ENCODE measurements around the gene B3GNT8. TPM values are rescaled to one million over a fixed set of nuclear protein-coding genes. Genes with fewer than 3 reads are reported as not detected.
A peak's percentile ranks its signal among the peaks of the same experiment; 100 is the strongest.

The B3GNT8 gene
- total RNA-seq, 1 donor from 2014 or later, result 4.6 TPM

GRCh38 chr19:41427647-41428480 lies 690 bp upstream of the B3GNT8 start:
- Mint-ChIP-seq H3K9me3 (ENCODE audit: low read depth) (no peaks in the 10 kb centered on the region), H3K4me3 (ENCODE audit: low read depth) (peak overlapping the region; percentile 59), H3K4me1 (ENCODE audit: low read depth) (peaks cover 10% of the 10 kb centered on the region), H3K27me3 (no peaks in the 10 kb centered on the region), H3K36me3 (ENCODE audit: insufficient read depth) (peaks cover 3% of the 10 kb centered on the region), H3K27ac (peak overlapping the region; percentile 37)
- DNase-seq (ENCODE audit: low spot score, unreplicated experiment), result no peak
- TF ChIP-seq CTCF (IDR thresholded peaks at IDR 0.05; ENCODE audit: unreplicated experiment), result no peak

GRCh38 chr19:41426116-41426841 lies 895 bp downstream of the B3GNT8 start:
- Mint-ChIP-seq H3K27ac (no peak overlapping the region), H3K9me3 (ENCODE audit: low read depth) (no peaks in the 10 kb centered on the region), H3K4me3 (ENCODE audit: low read depth) (peak overlapping the region; percentile 85), H3K27me3 (no peaks in the 10 kb centered on the region), H3K4me1 (ENCODE audit: low read depth) (peaks cover 10% of the 10 kb centered on the region), H3K36me3 (ENCODE audit: insufficient read depth) (peaks cover 5% of the 10 kb centered on the region)
- DNase-seq (ENCODE audit: low spot score, unreplicated experiment), result no peak
- TF ChIP-seq CTCF (IDR thresholded peaks at IDR 0.05; ENCODE audit: unreplicated experiment), result no peak

GRCh38 chr19:41425174-41426115 lies 1.7 kb downstream of the B3GNT8 start:
- Mint-ChIP-seq H3K4me3 (ENCODE audit: low read depth) (peak overlapping the region; percentile 40), H3K36me3 (ENCODE audit: insufficient read depth) (peaks cover 5% of the 10 kb centered on the region), H3K4me1 (ENCODE audit: low read depth) (peaks cover 10% of the 10 kb centered on the region), H3K27me3 (no peaks in the 10 kb centered on the region), H3K9me3 (ENCODE audit: low read depth) (no peaks in the 10 kb centered on the region), H3K27ac (no peak overlapping the region)
- no peak for DNase-seq (ENCODE audit: low spot score, unreplicated experiment)
- no peak for TF ChIP-seq CTCF (IDR thresholded peaks at IDR 0.05; ENCODE audit: unreplicated experiment)

GRCh38 chr19:41424335-41425173 lies 2.6 kb downstream of the B3GNT8 start:
- Mint-ChIP-seq H3K27me3 (no peaks in the 10 kb centered on the region), H3K9me3 (ENCODE audit: low read depth) (no peaks in the 10 kb centered on the region), H3K36me3 (ENCODE audit: insufficient read depth) (peaks cover 5% of the 10 kb centered on the region), H3K4me1 (ENCODE audit: low read depth) (peaks cover 10% of the 10 kb centered on the region), H3K27ac (no peak overlapping the region), H3K4me3 (ENCODE audit: low read depth) (no peak overlapping the region)
- no peak for TF ChIP-seq CTCF (IDR thresholded peaks at IDR 0.05; ENCODE audit: unreplicated experiment)
- no peak for DNase-seq (ENCODE audit: low spot score, unreplicated experiment)

Measured in progenitor cell of endocrine pancreas (in vitro differentiated cells).